ENCODE data around the gene GZMA. TPM values are rescaled to one million over a fixed set of nuclear protein-coding genes. Genes with fewer than 3 reads are reported as not detected.

Gene GZMA
- total RNA-seq, 1 experiment from 2014 or later: not detected

GRCh38 chr5:55151923-55152842, 49.7 kb downstream of the GZMA start:
- no peak for DNase-seq (ENCODE audit: low read depth, low spot score)
- in situ Hi-C loops (cut with HindIII; ENCODE audit: low pct_unique_long_range_greater_than_20kb, low sequenced_read_pairs): no loop called here

- no peak for DNase-seq (ENCODE audit: low read depth, low spot score)
- in situ Hi-C loops (cut with HindIII; ENCODE audit: low pct_unique_long_range_greater_than_20kb, low sequenced_read_pairs): no loop called here
Measured at GRCh38 chr5:55154873-55155272, 52.4 kb downstream of the GZMA start.

Other genes with a start within 250 kb of the GZMA start
- gene ESM1, start 117.1 kb upstream of the GZMA start, total RNA-seq (2014; rRNA removed; shearing (Covaris generic)): not detected in 2 replicates
- gene GZMK, start 78.4 kb upstream of the GZMA start, total RNA-seq (2014; rRNA removed; shearing (Covaris generic)): not detected in 2 replicates
- gene GPX8, start 57.5 kb downstream of the GZMA start, total RNA-seq (2014; rRNA removed; shearing (Covaris generic)): 95.2 and 96.6 TPM in 2 replicates
- gene CDC20B, start 70.5 kb downstream of the GZMA start, total RNA-seq (2014; rRNA removed; shearing (Covaris generic)): 0.21 and 0.35 TPM in 2 replicates
- 3.5 and 4.2 TPM in 2 replicates for gene MCIDAS, start 124.7 kb downstream of the GZMA start, total RNA-seq (2014; rRNA removed; shearing (Covaris generic))
- 0.19 and 0.24 TPM in 2 replicates for gene CCNO, start 131.0 kb downstream of the GZMA start, total RNA-seq (2014; rRNA removed; shearing (Covaris generic))
- gene DHX29, start 205.0 kb downstream of the GZMA start, total RNA-seq (2014; rRNA removed; shearing (Covaris generic)): 36.3 and 36.6 TPM in 2 replicates
- gene MTREX, start 205.3 kb downstream of the GZMA start, total RNA-seq (2014; rRNA removed; shearing (Covaris generic)): 100 and 117 TPM in 2 replicates

Data from SK-MEL-5 (cell line).